ENCODE data around the gene TMEM167A. TPM values are rescaled to one million over a fixed set of nuclear protein-coding genes. Genes with fewer than 3 reads are reported as not detected.
A peak's percentile ranks its signal among the peaks of the same experiment; 100 is the strongest.

TMEM167A gene
- total and polyA plus RNA-seq, 2 of the 8 experiments (the other 6 are each of a cell fraction or from before 2014, with no cell fraction given), result 50.6 to 178 TPM

DNA sequence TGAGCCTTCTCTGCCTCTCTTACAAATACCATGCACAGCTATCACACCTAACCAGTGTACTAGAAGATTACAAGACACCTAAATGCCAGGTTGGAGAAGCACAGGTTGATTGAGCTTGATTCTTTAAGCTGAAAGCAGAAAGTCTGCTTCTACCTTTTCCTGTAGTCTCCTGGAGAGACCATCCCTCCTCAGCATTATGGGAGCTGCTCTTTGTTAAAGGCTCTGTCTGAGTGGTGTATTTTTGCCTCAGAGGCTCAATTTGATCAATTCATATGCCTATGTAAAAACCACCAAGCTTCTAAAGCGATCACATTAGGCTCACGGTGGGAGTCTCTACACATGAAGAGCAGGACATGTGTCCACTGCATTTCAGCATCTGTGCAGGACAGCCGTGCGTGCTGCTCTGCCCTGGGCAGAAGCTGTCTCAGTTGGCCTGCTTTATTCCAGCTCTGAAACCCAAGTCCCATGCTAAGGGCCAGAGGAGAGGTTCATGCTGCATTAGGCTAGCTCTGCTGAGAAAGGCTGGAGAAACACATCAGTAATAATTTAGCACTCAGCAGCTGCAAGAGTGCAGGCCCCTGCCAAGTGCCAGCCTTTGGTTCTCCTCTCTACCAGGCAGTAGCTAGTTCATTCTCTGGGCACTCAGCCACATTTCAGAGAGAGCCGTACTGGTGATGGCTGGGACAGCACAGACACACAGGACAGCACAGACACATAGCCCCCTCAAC is 41.7 kb downstream of the TMEM167A start:
- no peak overlapping the region for H3K4me3 ChIP-seq (ENCODE audit: extremely low read depth in 1 of 4, insufficient read depth in 2 of 4, low read depth in 3 of 4, low read length in 4 of 4)
- no peaks in the 10 kb centered on the region for H3K27me3 ChIP-seq (replicated peaks in 1 of 4; ENCODE audit: control insufficient read depth in 3 of 4, extremely low read depth in 1 of 4, insufficient read depth in 3 of 4, low read length in 3 of 4)
- H3K14ac ChIP-seq (ENCODE audit: insufficient read length), result no peak overlapping the region
- H4K91ac ChIP-seq (replicated peaks; ENCODE audit: insufficient read length, low read length), result no peak overlapping the region
- 90% methylated on average over 5 of the region's 5 CpGs; no CpG with 5 or more reads in 1 of the 2 experiments for WGBS, 2 experiments (ENCODE audit: extremely low coverage in 1 of 2, insufficient coverage in 1 of 2, insufficient read length in 1 of 2, insufficient replicate concordance in 2 of 2, low coverage in 1 of 2, low lambda C conversion rate in 2 of 2, missing lambda C conversion rate in 1 of 2)
- H3K36me3 ChIP-seq (ENCODE audit: control insufficient read depth in 2 of 4, insufficient read depth in 4 of 4, low read length in 3 of 4), result no peaks in the 10 kb centered on the region
- no peak overlapping the region for H3K9ac ChIP-seq (replicated peaks in 1 of 4; ENCODE audit: extremely low read depth in 1 of 4, low read depth in 3 of 4, low read length in 3 of 4)
- no peaks in the 10 kb centered on the region for H3K79me1 ChIP-seq (ENCODE audit: low read depth, low read length)
- POLR2A ChIA-PET (ENCODE audit: partially characterized antibody), result interaction anchor here (0.7 to 2.4 kb wide), 3 partner anchors 9 to 33 kb away, joined by 3 to 21 read pairs (median 3); no protein-coding TSS in a partner anchor
- H3K9me3 ChIP-seq (ENCODE audit: insufficient read depth in 2 of 2, low read depth in 1 of 2, low read length in 1 of 2), result no peaks in the 10 kb centered on the region
- no peak for FAIRE-seq
- no peak for DNase-seq (ENCODE audit: low read depth in 1 of 2, low spot score in 2 of 2)
- no peaks in the 10 kb centered on the region for H3K23me2 ChIP-seq (ENCODE audit: low read depth, low read length)
- CTCF ChIA-PET (ENCODE audit: partially characterized antibody), result interaction anchor here (0.5 to 2.3 kb wide), 7 partner anchors 9 to 688 kb away, joined by 3 to 7 read pairs (median 3); no protein-coding TSS in a partner anchor
- H2BK120ac ChIP-seq (replicated peaks; ENCODE audit: low read depth, low read length), result no peak overlapping the region
- H3K4me1 ChIP-seq (replicated peaks in 1 of 4; ENCODE audit: control insufficient read depth in 3 of 4, insufficient read depth in 4 of 4, low read length in 3 of 4), result peaks cover 0 to 9% (median 2%) of the 10 kb centered on the region in 4 experiments; a peak in 4 of 7 replicates
- no peak overlapping the region for H3K4me2 ChIP-seq (ENCODE audit: insufficient read depth in 1 of 2, low read depth in 2 of 2, low read length in 2 of 2)
- TF ChIP-seq POLR2AphosphoS5 (IDR thresholded peaks at IDR 0.05; ENCODE audit: low read depth, low read length) (no peak), RXRA (IDR thresholded peaks at IDR 0.05; ENCODE audit: insufficient read depth, low read depth, low read length) (no peak), SIX5 (IDR thresholded peaks at IDR 0.05; ENCODE audit: low read depth, low read length) (no peak)
- no peak overlapping the region for H3K23ac ChIP-seq (ENCODE audit: insufficient read length)
- H2BK12ac ChIP-seq (ENCODE audit: low read depth, low read length), result peak overlapping the region; percentile 32; the same call in 1 of the 2 replicates
- no peak overlapping the region; the same call in 1 of the 2 replicates for H3K18ac ChIP-seq (ENCODE audit: extremely low read depth, low read length)
- no peak overlapping the region for H2BK5ac ChIP-seq (ENCODE audit: low read depth, low read length)
- no peak overlapping the region for H4K8ac ChIP-seq (ENCODE audit: extremely low read depth, insufficient read depth, low read length)
- no peak overlapping the region for H3K27ac ChIP-seq (ENCODE audit: low read depth, low read length)
- H3K79me2 ChIP-seq (ENCODE audit: control insufficient read depth in 1 of 2, insufficient read depth in 2 of 2, low read length in 2 of 2), result no peaks in the 10 kb centered on the region
- H4K20me1 ChIP-seq (replicated peaks in 1 of 2; ENCODE audit: control insufficient read depth in 1 of 2, insufficient read depth in 2 of 2, low read length in 2 of 2), result no peaks in the 10 kb centered on the region
- no peak overlapping the region for H3K56ac ChIP-seq (replicated peaks; ENCODE audit: insufficient read length, low read depth, low read length)
- no peak overlapping the region for H2BK15ac ChIP-seq (ENCODE audit: low read length)
- no peak overlapping the region for H2AK5ac ChIP-seq (ENCODE audit: low read depth, low read length)
- H4K5ac ChIP-seq (ENCODE audit: insufficient read length, low read depth, low read length), result no peak overlapping the region
- H3K4ac ChIP-seq (replicated peaks; ENCODE audit: insufficient read length, low read depth, low read length), result no peak overlapping the region
- peak overlapping the region; percentile 11 for H2BK20ac ChIP-seq (ENCODE audit: low read length)
- H2AFZ ChIP-seq (ENCODE audit: low read length), result peak overlapping the region; percentile 6

Data from H1 (cell line).